ENCODE results near the gene GSTM2. TPM values are rescaled to one million over a fixed set of nuclear protein-coding genes. Genes with fewer than 3 reads are reported as not detected.

GSTM2 gene
- total RNA-seq (2014; rRNA removed; shearing (Covaris generic)): 18.2 and 24.6 TPM in 2 replicates

GRCh38 chr1:109667452-109668122, at the start of gene GSTM2:
Gene GSTM2 (plus strand): TSS chr1:109668057. CDS start chr1:109668116, 59 bp downstream.
- in situ Hi-C loops (cut with HindIII; ENCODE audit: low sequenced_read_pairs): no loop called here
- DNase-seq (ENCODE audit: low spot score): peak; percentile 53

GRCh38 chr1:109618661-109619575, 48.9 kb upstream of the GSTM2 start:
- in situ Hi-C loops (cut with HindIII; ENCODE audit: low sequenced_read_pairs): no loop called here
- DNase-seq (ENCODE audit: low spot score): no peak

- DNase-seq (ENCODE audit: low spot score): peak; percentile 33
- in situ Hi-C loops (cut with HindIII; ENCODE audit: low sequenced_read_pairs): no loop called here
Measured at GRCh38 chr1:109619576-109620400, 48.1 kb upstream of the GSTM2 start, which contains the start of the genes AMPD2 and GNAT2. Gene AMPD2 (plus strand): TSS chr1:109619837. CDS start chr1:109621176, 1,339 bp downstream. Gene GNAT2 (minus strand): TSS chr1:109619616. CDS start chr1:109612870, 6,746 bp downstream.

- peak; percentile 57 for DNase-seq (ENCODE audit: low spot score)
- in situ Hi-C loops (cut with HindIII; ENCODE audit: low sequenced_read_pairs): no loop called here
Measured at GRCh38 chr1:109620401-109620791, 47.5 kb upstream of the GSTM2 start.

- DNase-seq (ENCODE audit: low spot score): peak; percentile 92
- in situ Hi-C loops (cut with HindIII; ENCODE audit: low sequenced_read_pairs): no loop called here
Measured at GRCh38 chr1:109620841-109621286, 47.0 kb upstream of the GSTM2 start.

- DNase-seq (ENCODE audit: low spot score): peak; percentile 46
- in situ Hi-C loops (cut with HindIII; ENCODE audit: low sequenced_read_pairs): no loop called here
Measured at GRCh38 chr1:109621379-109622136, 46.3 kb upstream of the GSTM2 start.

- in situ Hi-C loops (cut with HindIII; ENCODE audit: low sequenced_read_pairs): no loop called here
- DNase-seq (ENCODE audit: low spot score): no peak
Measured at GRCh38 chr1:109622137-109622892, 45.5 kb upstream of the GSTM2 start.

GRCh38 chr1:109622895-109623294, 45.0 kb upstream of the GSTM2 start:
- no peak for DNase-seq (ENCODE audit: low spot score)
- in situ Hi-C loops (cut with HindIII; ENCODE audit: low sequenced_read_pairs): no loop called here

- in situ Hi-C loops (cut with HindIII; ENCODE audit: low sequenced_read_pairs): no loop called here
- no peak for DNase-seq (ENCODE audit: low spot score)
Measured at GRCh38 chr1:109623601-109624161, 44.2 kb upstream of the GSTM2 start.

- no peak for DNase-seq (ENCODE audit: low spot score)
- in situ Hi-C loops (cut with HindIII; ENCODE audit: low sequenced_read_pairs): no loop called here
Measured at GRCh38 chr1:109624201-109625010, 43.5 kb upstream of the GSTM2 start.

GRCh38 chr1:109625176-109625575, 42.7 kb upstream of the GSTM2 start:
- in situ Hi-C loops (cut with HindIII; ENCODE audit: low sequenced_read_pairs): no loop called here
- DNase-seq (ENCODE audit: low spot score): no peak

- DNase-seq (ENCODE audit: low spot score): no peak
- in situ Hi-C loops (cut with HindIII; ENCODE audit: low sequenced_read_pairs): no loop called here
Measured at GRCh38 chr1:109625601-109626560, 42.0 kb upstream of the GSTM2 start.

- no peak for DNase-seq (ENCODE audit: low spot score)
Measured at GRCh38 chr1:109626682-109627408, 41.0 kb upstream of the GSTM2 start.

GRCh38 chr1:109627692-109628399, 40.0 kb upstream of the GSTM2 start:
- in situ Hi-C loops (cut with HindIII; ENCODE audit: low sequenced_read_pairs): no loop called here
- no peak for DNase-seq (ENCODE audit: low spot score)

More at GRCh38 chr1:109626682-109627408, 41.0 kb upstream of the GSTM2 start:
- in situ Hi-C loops (cut with HindIII; ENCODE audit: low sequenced_read_pairs): no loop called here

All from G401 (cell line).